ENCODE results near the gene RPS24. TPM values are rescaled to one million over a fixed set of nuclear protein-coding genes. Genes with fewer than 3 reads are reported as not detected.

Gene RPS24
- total and polyA plus RNA-seq, 2 of the 13 experiments (the other 11 are each of a cell fraction or from before 2014, with no cell fraction given), result 2,690 to 3,319 TPM

GRCh38 chr10:78029269-78030226, 4.1 kb upstream of the RPS24 start, which contains the start of gene POLR3A (continued):
- no peak for TF ChIP-seq FOXP4 (CRISPR knock-in tag; IDR thresholded peaks at IDR 0.05)
- no peak for TF ChIP-seq CEBPG (CRISPR knock-in tag; IDR thresholded peaks at IDR 0.05)
- peak; percentile 39; the same call in 1 of the 2 replicates for TF ChIP-seq ARID3A (IDR thresholded peaks at IDR 0.05; ENCODE audit: low read depth, low read length)
- no peak for TF ChIP-seq ZNF570 (CRISPR knock-in tag; IDR thresholded peaks at IDR 0.05; ENCODE audit: borderline replicate concordance)
- no peak for TF ChIP-seq JDP2 (CRISPR knock-in tag; IDR thresholded peaks at IDR 0.05; ENCODE audit: borderline replicate concordance)
- TF ChIP-seq GABPB1 (CRISPR knock-in tag; IDR thresholded peaks at IDR 0.05), result peak; percentile 98
- TF ChIP-seq RBM39 (IDR thresholded peaks at IDR 0.05; ENCODE audit: low read depth, low read length, poor library complexity, severe bottlenecking), result peak; percentile 59
- TF ChIP-seq NCOA1 (CRISPR knock-in tag; IDR thresholded peaks at IDR 0.05), result no peak
- TF ChIP-seq HMGXB4 (CRISPR knock-in tag; IDR thresholded peaks at IDR 0.05; ENCODE audit: borderline replicate concordance in 1 of 2, low read depth in 1 of 2), result peak; percentile 63 to 74; a peak in 2 of 4 replicates
- TF ChIP-seq DZIP1 (CRISPR knock-in tag; IDR thresholded peaks at IDR 0.05), result no peak
- no peak for TF ChIP-seq KDM1A (CRISPR knock-in tag; IDR thresholded peaks at IDR 0.05)
- TF ChIP-seq CHD4 (IDR thresholded peaks at IDR 0.05; ENCODE audit: borderline replicate concordance, low read length), result 0 out of 2 replicates have a peak, but pooled peaks have one; percentile 64
- peak; percentile 21 for TF ChIP-seq TEAD3 (CRISPR knock-in tag; optimal IDR thresholded peaks at IDR 0.05; ENCODE audit: borderline replicate concordance)
- TF ChIP-seq CENPT (CRISPR knock-in tag; IDR thresholded peaks at IDR 0.05; ENCODE audit: low read depth), result no peak
- no peak for TF ChIP-seq ZNF460 (CRISPR knock-in tag; IDR thresholded peaks at IDR 0.05; ENCODE audit: borderline replicate concordance)
- TF ChIP-seq ZNF547 (CRISPR knock-in tag; IDR thresholded peaks at IDR 0.05), result no peak; the same call in 1 of the 2 replicates
- TF ChIP-seq KDM3A (CRISPR knock-in tag; IDR thresholded peaks at IDR 0.05; ENCODE audit: low read depth), result peak; percentile 77; the same call in 1 of the 2 replicates
- peak; percentile 45; the same call in 1 of the 2 replicates for TF ChIP-seq ZNF580 (CRISPR knock-in tag; IDR thresholded peaks at IDR 0.05; ENCODE audit: borderline replicate concordance, low read depth)

Data from HepG2 (cell line).